Neural cell (in vitro differentiated cells): Measurements from ENCODE around the gene ZDHHC21.

Source experiments
- CTCF ChIP-seq: fragments of 450-650 bp; IDR thresholded peaks from 2 replicates; pipeline ENCODE4 v1.5.1; 2014; ENCODE audit warnings: antibody characterized with exemption, mild to moderate bottlenecking, moderate library complexity; ENCODE audit not compliant: poor library complexity, severe bottlenecking
- TF ChIP-seq, protein P1 (sequence below): IDR thresholded peaks from 2 replicates; pipeline ENCODE4 v1.6.1; 2012; ENCODE audit warnings: borderline replicate concordance

DNA sequence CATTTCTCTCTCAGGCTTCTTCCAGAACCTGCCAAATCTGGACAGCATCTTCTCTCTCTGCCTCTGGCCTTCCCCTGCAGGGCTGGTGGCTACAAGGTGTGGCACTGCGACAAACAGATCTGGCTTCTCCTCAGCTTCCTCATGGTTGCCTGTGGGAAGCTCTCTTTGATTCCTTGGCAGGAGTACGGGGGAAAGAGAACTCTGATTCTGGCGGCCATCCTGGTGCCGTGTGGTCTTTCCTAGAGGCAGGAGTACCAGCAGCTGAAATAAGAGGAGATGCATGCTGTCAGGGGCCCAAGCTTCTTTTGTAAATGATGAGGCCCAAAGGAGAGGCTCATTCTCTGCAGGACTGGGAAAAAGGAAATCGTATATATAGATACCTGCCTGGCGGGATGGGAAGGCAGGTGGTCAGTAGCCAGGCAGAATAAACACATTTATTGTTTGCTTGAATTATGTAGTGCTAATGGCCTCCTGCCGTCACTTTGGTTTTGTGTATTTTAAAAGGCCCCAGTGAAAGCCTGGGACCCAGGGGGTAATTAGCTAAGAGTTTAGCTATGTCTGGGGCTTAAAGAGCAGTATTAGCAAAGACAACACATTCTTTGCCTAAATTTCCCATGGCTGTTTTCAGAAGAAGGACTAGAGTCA is 29.3 kb upstream of the ZDHHC21 start, which contains the start of gene CER1:
- TF ChIP-seq CTCF: no peak
- TF ChIP-seq, protein P1, sequence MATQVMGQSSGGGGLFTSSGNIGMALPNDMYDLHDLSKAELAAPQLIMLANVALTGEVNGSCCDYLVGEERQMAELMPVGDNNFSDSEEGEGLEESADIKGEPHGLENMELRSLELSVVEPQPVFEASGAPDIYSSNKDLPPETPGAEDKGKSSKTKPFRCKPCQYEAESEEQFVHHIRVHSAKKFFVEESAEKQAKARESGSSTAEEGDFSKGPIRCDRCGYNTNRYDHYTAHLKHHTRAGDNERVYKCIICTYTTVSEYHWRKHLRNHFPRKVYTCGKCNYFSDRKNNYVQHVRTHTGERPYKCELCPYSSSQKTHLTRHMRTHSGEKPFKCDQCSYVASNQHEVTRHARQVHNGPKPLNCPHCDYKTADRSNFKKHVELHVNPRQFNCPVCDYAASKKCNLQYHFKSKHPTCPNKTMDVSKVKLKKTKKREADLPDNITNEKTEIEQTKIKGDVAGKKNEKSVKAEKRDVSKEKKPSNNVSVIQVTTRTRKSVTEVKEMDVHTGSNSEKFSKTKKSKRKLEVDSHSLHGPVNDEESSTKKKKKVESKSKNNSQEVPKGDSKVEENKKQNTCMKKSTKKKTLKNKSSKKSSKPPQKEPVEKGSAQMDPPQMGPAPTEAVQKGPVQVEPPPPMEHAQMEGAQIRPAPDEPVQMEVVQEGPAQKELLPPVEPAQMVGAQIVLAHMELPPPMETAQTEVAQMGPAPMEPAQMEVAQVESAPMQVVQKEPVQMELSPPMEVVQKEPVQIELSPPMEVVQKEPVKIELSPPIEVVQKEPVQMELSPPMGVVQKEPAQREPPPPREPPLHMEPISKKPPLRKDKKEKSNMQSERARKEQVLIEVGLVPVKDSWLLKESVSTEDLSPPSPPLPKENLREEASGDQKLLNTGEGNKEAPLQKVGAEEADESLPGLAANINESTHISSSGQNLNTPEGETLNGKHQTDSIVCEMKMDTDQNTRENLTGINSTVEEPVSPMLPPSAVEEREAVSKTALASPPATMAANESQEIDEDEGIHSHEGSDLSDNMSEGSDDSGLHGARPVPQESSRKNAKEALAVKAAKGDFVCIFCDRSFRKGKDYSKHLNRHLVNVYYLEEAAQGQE: no peak
